Pulmonary artery endothelial cell (primary cell): ENCODE data around the gene RAPGEF3. TPM values are rescaled to one million over a fixed set of nuclear protein-coding genes. Genes with fewer than 3 reads are reported as not detected.

Source experiments
- DNase-seq: peaks from one replicate; pipeline ENCODE4 v3.0.0-alpha.2; 2011; ENCODE audit warnings: low read depth, low spot score
- total RNA-seq: library from RNA; depleted of rRNA; stranded (reverse); fragments of >200 nt; gene quantifications from 2 replicates; pipeline ENCODE4 v1.2.3, GENCODE V29; 2014

The RAPGEF3 gene
- total RNA-seq, 1 donor from 2014 or later: 17.0 TPM

- no peak for DNase-seq
These were observed 60.0 kb downstream of the RAPGEF3 start for GRCh38 chr12:47698631-47699030.

GRCh38 chr12:47698055-47698454, 60.6 kb downstream of the RAPGEF3 start:
- no peak for DNase-seq

- no peak for DNase-seq
These were observed 69.5 kb downstream of the RAPGEF3 start for GRCh38 chr12:47689215-47689614.

GRCh38 chr12:47687636-47688035, 71.0 kb downstream of the RAPGEF3 start:
- DNase-seq: no peak

- DNase-seq: peak; percentile 11
These were observed 71.9 kb downstream of the RAPGEF3 start for GRCh38 chr12:47686645-47687240.

Other genes starting within 250 kb of the RAPGEF3 start
- 12.3 and 18.2 TPM in 2 replicates for gene RPAP3, start 52.9 kb downstream of the RAPGEF3 start, total RNA-seq
- gene ENDOU, start 33.4 kb downstream of the RAPGEF3 start, total RNA-seq: not detected in 2 replicates
- 12.9 and 19.8 TPM in 2 replicates for gene SLC48A1, start 14.4 kb upstream of the RAPGEF3 start, total RNA-seq
- 50.0 and 50.4 TPM in 2 replicates for gene HDAC7, start 61.0 kb upstream of the RAPGEF3 start, total RNA-seq
- gene VDR, start 146.1 kb upstream of the RAPGEF3 start, total RNA-seq: 0.26 and 0.67 TPM in 2 replicates
- 85.5 and 177 TPM in 2 replicates for gene TMEM106C, start 204.7 kb upstream of the RAPGEF3 start, total RNA-seq
- not detected in 2 replicates for gene COL2A1, start 245.6 kb upstream of the RAPGEF3 start, total RNA-seq